22Rv1 (cell line): ENCODE results near the gene LSM2.
"Not testable (repeated sequence)": the region's sequence is repeated elsewhere in the genome, so short reads cannot be mapped to it uniquely, and the experiment has no call there.

Experiments
- CTCF ChIP-seq: fragments of 450-650 bp; IDR thresholded peaks from 2 replicates; pipeline ENCODE4 v1.5.1; 2017; ENCODE audit warnings: mild to moderate bottlenecking
- ZFX ChIP-seq: fragments of 450-650 bp; IDR thresholded peaks from 2 replicates; pipeline ENCODE4 v1.6.1; 2017; ENCODE audit warnings: antibody characterized with exemption, borderline replicate concordance

- not testable (repeated sequence) for TF ChIP-seq CTCF, ZFX
These were observed 31.4 kb upstream of the LSM2 start for GRCh38 chr6:31838114-31838553.
